B cell (primary cell): Measurements from ENCODE around the gene PTEN. TPM values are rescaled to one million over a fixed set of nuclear protein-coding genes. Genes with fewer than 3 reads are reported as not detected.

Experiments
- ATAC-seq: fragments of 200-7000 bp; cut with Tn5 transposase; one replicate; pipeline ENCODE4 v1.10.0; 2021; ENCODE audit warnings: low read depth, mild to moderate bottlenecking, moderate number of reproducible peaks, moderate library complexity
- CTCF ChIA-PET: fragments of 350-600 bp; sonication (Branson Sonifier 250); formaldehyde crosslinking; loops from one replicate; lab custom pipeline; 2021; ENCODE audit warnings: antibody characterized with exemption, inconsistent platforms; lab: Charles Lee
- POLR2A ChIA-PET: fragments of 350-600 bp; sonication (Branson Sonifier 250); formaldehyde crosslinking; loops from one replicate; lab custom pipeline; 2021; ENCODE audit warnings: antibody characterized with exemption; lab: Charles Lee
- DNase-seq: peaks from one replicate; pipeline ENCODE4 v3.0.0; 2013
- H2AFZ ChIP-seq: 2 replicates; pipeline ENCODE4 v1.6.1; 2012; ENCODE audit warnings: mild to moderate bottlenecking, low read depth, low read length; ENCODE audit not compliant: insufficient read depth, poor library complexity, severe bottlenecking
- H3K27ac ChIP-seq, 2 donors: 1 replicate in 1 of 2; 2 replicates in 1 of 2; pipeline ENCODE4 v1.5.1; 2012 to 2013; ENCODE audit warnings: low read length in 2 of 2, mild to moderate bottlenecking in 2 of 2, moderate library complexity in 1 of 2
- H3K27me3 ChIP-seq, 4 experiments: fragments of 200-600 bp in 1 of 4; sonication (generic) in 1 of 4; replicated peaks in 1 of 4; 1 replicate in 2 of 4; 2 replicates in 2 of 4; pipeline versions ENCODE4 v1.6.1 to v1.7.0; 2013 to 2016; ENCODE audit warnings: low read length in 3 of 4, mild to moderate bottlenecking in 2 of 4, mixed read lengths in 1 of 4, moderate library complexity in 1 of 4; ENCODE audit not compliant: insufficient read depth in 4 of 4, control insufficient read depth in 3 of 4; ENCODE audit errors: control extremely low read depth in 1 of 4
- H3K36me3 ChIP-seq, 2 experiments: replicated peaks in 1 of 2; 1 replicate in 1 of 2; 2 replicates in 1 of 2; pipeline versions ENCODE4 v1.6.1 to v1.7.1; 2013; ENCODE audit warnings: low read length in 1 of 2; ENCODE audit not compliant: insufficient read depth in 2 of 2, control insufficient read depth in 1 of 2; ENCODE audit errors: control extremely low read depth in 1 of 2, extremely low read depth in 1 of 2
- H3K4me1 ChIP-seq, 2 donors: fragments of 200-600 bp in 1 of 2; sonication (generic) in 1 of 2; 1 replicate in 1 of 2; 2 replicates in 1 of 2; pipeline versions ENCODE4 v1.5.1 to v1.6.1; 2013 to 2017; ENCODE audit warnings: low read length in 2 of 2; ENCODE audit not compliant: control insufficient read depth in 2 of 2, insufficient read depth in 2 of 2
- H3K4me2 ChIP-seq: replicated peaks from 2 replicates; pipeline ENCODE3; 2012; ENCODE audit warnings: mild to moderate bottlenecking, low read depth, low read length; ENCODE audit not compliant: poor library complexity, severe bottlenecking
- H3K4me3 ChIP-seq, 5 experiments: fragments of 200-600 bp in 1 of 5; sonication (generic) in 1 of 5; 1 replicate in 3 of 5; 2 replicates in 2 of 5; pipeline versions ENCODE4 v1.5.1 to v1.7.0; 2011 to 2016; ENCODE audit warnings: low read length in 4 of 5, mild to moderate bottlenecking in 4 of 5, low read depth in 2 of 5, control low read depth in 1 of 5, moderate library complexity in 1 of 5; ENCODE audit not compliant: insufficient read depth in 1 of 5; ENCODE audit errors: control extremely low read depth in 1 of 5, extremely low read depth in 1 of 5
- H3K79me2 ChIP-seq: fragments of 200-600 bp; sonication (generic); one replicate; pipeline ENCODE4 v1.6.0; 2016; ENCODE audit warnings: low read length; ENCODE audit not compliant: control insufficient read depth, insufficient read depth
- H3K9ac ChIP-seq: fragments of 200-600 bp; sonication (generic); 2 replicates; pipeline ENCODE4 v1.6.1; 2017; ENCODE audit warnings: mild to moderate bottlenecking, low read length, moderate library complexity
- H3K9me3 ChIP-seq, 3 donors: one replicate each; pipeline versions ENCODE4 v1.6.1 to v1.7.1; 2013; ENCODE audit warnings: low read length in 2 of 3; ENCODE audit not compliant: control insufficient read depth in 2 of 3, insufficient read depth in 1 of 3; ENCODE audit errors: control extremely low read depth in 1 of 3
- H4K20me1 ChIP-seq: 2 replicates; pipeline ENCODE4 v1.6.0; 2012; ENCODE audit warnings: mild to moderate bottlenecking, low read length; ENCODE audit not compliant: insufficient read depth, control insufficient read depth, poor library complexity, severe bottlenecking
- H3K27ac Mint-ChIP-seq: one replicate; pipeline ENCODE4 v1.8.0; 2021; ENCODE audit warnings: mixed read lengths
- H3K27me3 Mint-ChIP-seq: one replicate; pipeline ENCODE4 v1.8.0; 2021; ENCODE audit warnings: mixed read lengths
- H3K4me1 Mint-ChIP-seq: one replicate; pipeline ENCODE4 v1.8.0; 2021; ENCODE audit warnings: mixed read lengths
- H3K4me3 Mint-ChIP-seq: one replicate; pipeline ENCODE4 v1.8.0; 2021; ENCODE audit warnings: mixed read lengths
- H3K9me3 Mint-ChIP-seq: one replicate; pipeline ENCODE4 v1.8.0; 2022; ENCODE audit warnings: mixed read lengths; ENCODE audit not compliant: insufficient read depth
- CTCF ChIP-seq: fragments of 200-600 bp; IDR thresholded peaks from one replicate; pipeline ENCODE4 v1.8.0; 2022; ENCODE audit warnings: antibody characterized with exemption, mild to moderate bottlenecking
- EZH2 ChIP-seq: IDR thresholded peaks from 2 replicates; pipeline ENCODE4 v1.6.1; 2012; ENCODE audit warnings: borderline replicate concordance, low read depth, mild to moderate bottlenecking, moderate library complexity, low read length; ENCODE audit not compliant: insufficient read depth, poor library complexity, severe bottlenecking
- WGBS: methylation state at CpG from one replicate; pipeline ENCODE4 v1.1.5; 2013; ENCODE audit warnings: missing lambda C conversion rate; ENCODE audit not compliant: insufficient coverage; 5-methylcytosine and 5-hydroxymethylcytosine counted together
- intact Hi-C: fragments of 100-400 bp; cut with micrococcal nuclease; formaldehyde crosslinking; loops from one replicate; pipeline ENCODE4 v1.10.0; 2022
- polyA plus RNA-seq: library from polyadenylated mRNA; depleted of rRNA; stranded (reverse); fragments of >200 nt; gene quantifications from 2 replicates; pipeline ENCODE4 v1.2.3, GENCODE V29; 2012
- total RNA-seq, 2 donors: library from RNA; stranded (reverse); fragments of 120-200 nt in 1 of 2; gene quantifications; 1 replicate in 1 of 2; 2 replicates in 1 of 2; pipeline versions ENCODE4 v1.2.3 to v1.2.4, GENCODE V29; 2013 to 2022

PTEN gene
- total and polyA plus RNA-seq, 2 donors (not counting 1 experiment from before 2014, with no cell fraction given) = 15.2 to 114 TPM

GRCh38 chr10:87887146-87887545, 23.7 kb downstream of the PTEN start:
- ATAC-seq (no peak), DNase-seq (no peak)
- ChIA-PET POLR2A (no interaction called here), CTCF (no interaction called here)
- H3K9ac ChIP-seq = no peak overlapping the region
- H2AFZ ChIP-seq = no peak overlapping the region
- H3K9me3 ChIP-seq = peaks cover 0 to 8% (median 0%) of the 10 kb centered on the region in 3 donors
- no peak overlapping the region for H3K27ac ChIP-seq
- H3K27me3 ChIP-seq = no peaks in the 10 kb centered on the region
- intact Hi-C loops = no loop called here
- Mint-ChIP-seq H3K4me3 (no peak overlapping the region), H3K27ac (no peak overlapping the region), H3K4me1 (peaks cover 34% of the 10 kb centered on the region), H3K27me3 (no peaks in the 10 kb centered on the region), H3K9me3 (peaks cover 17% of the 10 kb centered on the region)
- no peak overlapping the region for H3K4me3 ChIP-seq
- no peaks in the 10 kb centered on the region for H3K4me1 ChIP-seq
- no CpG with 5 or more reads among the region's 1 CpG for WGBS
- TF ChIP-seq CTCF = no peak
- no peak for TF ChIP-seq EZH2
- H3K36me3 ChIP-seq = peaks cover 7 to 40% of the 10 kb centered on the region in 2 experiments
- H4K20me1 ChIP-seq = peaks cover 7% of the 10 kb centered on the region
- no peak overlapping the region for H3K4me2 ChIP-seq
- peaks cover 96% of the 10 kb centered on the region for H3K79me2 ChIP-seq

- ChIA-PET POLR2A (no interaction called here), CTCF (no interaction called here)
- H3K4me3 Mint-ChIP-seq = no peak overlapping the region
- Histone ChIP-seq H4K20me1 (peaks cover 7% of the 10 kb centered on the region), H2AFZ (no peak overlapping the region), H3K9me3 (peaks cover 0 to 8% (median 0%) of the 10 kb centered on the region in 3 donors), H3K27ac (no peak overlapping the region), H3K4me3 (no peak overlapping the region), H3K4me2 (no peak overlapping the region), H3K27me3 (no peaks in the 10 kb centered on the region), H3K4me1 (no peaks in the 10 kb centered on the region), H3K9ac (no peak overlapping the region), H3K79me2 (peaks cover 96% of the 10 kb centered on the region), H3K36me3 (peaks cover 7 to 42% of the 10 kb centered on the region in 2 experiments)
- 71% methylated on average over 2 of the region's 2 CpGs for WGBS
- TF ChIP-seq CTCF (no peak), EZH2 (no peak)
- H3K27ac Mint-ChIP-seq = no peak overlapping the region
- ATAC-seq = no peak
- intact Hi-C loops = no loop called here
- peaks cover 17% of the 10 kb centered on the region for H3K9me3 Mint-ChIP-seq
- no peak for DNase-seq
- no peaks in the 10 kb centered on the region for H3K27me3 Mint-ChIP-seq
- peaks cover 36% of the 10 kb centered on the region for H3K4me1 Mint-ChIP-seq
Observed at GRCh38 chr10:87887548-87888289, 24.3 kb downstream of the PTEN start.
